Loucy (cell line): ENCODE data around the gene MEGF8.

ENCODE experiments used
- EZH2phosphoT487 ChIP-seq: fragments of 200-600 bp; IDR thresholded peaks from 2 replicates; pipeline ENCODE4 v1.6.1; 2018; ENCODE audit warnings: antibody characterized with exemption, mild to moderate bottlenecking, moderate library complexity, borderline replicate concordance
- TF ChIP-seq, protein P1 (sequence below): fragments of 200-600 bp; sonication (generic); conservative IDR thresholded peaks from 2 replicates; pipeline ENCODE4 v1.5.1; 2014; ENCODE audit warnings: mild to moderate bottlenecking, antibody characterized with exemption, low read length

DNA sequence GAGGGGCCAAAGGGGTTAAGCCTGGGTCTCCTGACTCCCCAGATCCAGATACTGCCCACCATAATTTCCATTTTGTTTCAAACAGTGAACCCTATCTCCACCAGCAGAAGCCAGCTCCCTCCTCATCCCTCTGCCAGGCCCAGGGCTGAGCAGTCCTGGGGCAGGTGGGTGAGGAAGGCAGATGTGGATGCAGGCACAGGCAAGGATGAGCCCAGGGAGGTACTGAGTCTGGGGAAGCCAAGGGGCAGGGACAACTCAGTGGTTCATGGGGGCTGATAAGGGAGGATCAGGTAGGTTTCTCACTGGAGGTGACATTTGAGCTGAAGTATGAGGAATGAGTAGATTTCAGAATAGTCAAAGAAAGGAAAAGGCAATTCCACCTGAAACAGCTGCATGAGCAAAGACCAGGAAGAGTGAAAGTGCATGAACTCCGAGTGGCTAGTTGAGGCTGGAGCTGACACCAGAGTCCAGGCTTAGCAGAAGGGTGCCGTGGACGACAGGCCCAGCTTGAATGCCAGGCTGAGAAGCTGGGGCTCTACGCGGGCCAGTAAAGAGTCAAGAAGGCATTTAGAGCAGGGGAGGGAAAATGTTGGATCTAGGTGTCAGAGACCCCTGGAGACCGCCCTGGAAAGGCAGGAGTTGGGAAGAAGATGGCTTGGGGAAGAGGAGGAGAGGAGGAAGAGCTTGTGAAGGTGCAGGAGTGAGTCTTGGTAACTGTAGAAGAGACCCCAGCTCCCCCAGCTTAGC is 46.1 kb upstream of the MEGF8 start:
- TF ChIP-seq, protein P1, sequence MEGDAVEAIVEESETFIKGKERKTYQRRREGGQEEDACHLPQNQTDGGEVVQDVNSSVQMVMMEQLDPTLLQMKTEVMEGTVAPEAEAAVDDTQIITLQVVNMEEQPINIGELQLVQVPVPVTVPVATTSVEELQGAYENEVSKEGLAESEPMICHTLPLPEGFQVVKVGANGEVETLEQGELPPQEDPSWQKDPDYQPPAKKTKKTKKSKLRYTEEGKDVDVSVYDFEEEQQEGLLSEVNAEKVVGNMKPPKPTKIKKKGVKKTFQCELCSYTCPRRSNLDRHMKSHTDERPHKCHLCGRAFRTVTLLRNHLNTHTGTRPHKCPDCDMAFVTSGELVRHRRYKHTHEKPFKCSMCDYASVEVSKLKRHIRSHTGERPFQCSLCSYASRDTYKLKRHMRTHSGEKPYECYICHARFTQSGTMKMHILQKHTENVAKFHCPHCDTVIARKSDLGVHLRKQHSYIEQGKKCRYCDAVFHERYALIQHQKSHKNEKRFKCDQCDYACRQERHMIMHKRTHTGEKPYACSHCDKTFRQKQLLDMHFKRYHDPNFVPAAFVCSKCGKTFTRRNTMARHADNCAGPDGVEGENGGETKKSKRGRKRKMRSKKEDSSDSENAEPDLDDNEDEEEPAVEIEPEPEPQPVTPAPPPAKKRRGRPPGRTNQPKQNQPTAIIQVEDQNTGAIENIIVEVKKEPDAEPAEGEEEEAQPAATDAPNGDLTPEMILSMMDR = no peak
- no peak for TF ChIP-seq EZH2phosphoT487
